AG10803 (cell line): ENCODE data around the gene UIMC1.

Source experiments
- DNase-seq: peaks from one replicate; pipeline ENCODE4 v3.0.0; 2010; ENCODE audit warnings: low read depth
- H3K4me3 ChIP-seq: 2 replicates; pipeline ENCODE4 v1.5.1; 2011; ENCODE audit warnings: mild to moderate bottlenecking, low read length, control low read depth
- TF ChIP-seq, protein P1 (sequence below): conservative IDR thresholded peaks from 2 replicates; pipeline ENCODE4 v1.5.1; 2011; ENCODE audit warnings: mild to moderate bottlenecking, low read length, control low read depth, inconsistent platforms

UIMC1 gene

DNA sequence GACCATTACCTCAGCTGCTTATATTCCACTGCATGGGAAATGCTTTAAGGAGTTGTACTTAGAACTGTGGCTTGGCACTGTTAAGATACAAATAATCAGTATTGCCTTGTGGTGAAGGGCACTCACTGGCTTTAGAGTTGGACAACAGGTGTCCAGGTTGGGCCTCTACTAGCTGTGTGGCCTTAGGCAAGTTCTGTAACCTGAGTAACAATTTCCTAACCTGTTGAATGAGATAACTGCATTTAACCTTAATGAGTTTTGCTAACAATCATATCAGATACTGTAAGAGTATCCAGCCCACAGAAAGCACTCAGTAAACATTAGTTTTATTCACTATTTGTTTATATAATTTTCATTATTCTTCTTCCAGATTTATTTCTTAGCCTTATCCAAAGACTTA lies 90.2 kb downstream of the UIMC1 start:
- TF ChIP-seq, protein P1, sequence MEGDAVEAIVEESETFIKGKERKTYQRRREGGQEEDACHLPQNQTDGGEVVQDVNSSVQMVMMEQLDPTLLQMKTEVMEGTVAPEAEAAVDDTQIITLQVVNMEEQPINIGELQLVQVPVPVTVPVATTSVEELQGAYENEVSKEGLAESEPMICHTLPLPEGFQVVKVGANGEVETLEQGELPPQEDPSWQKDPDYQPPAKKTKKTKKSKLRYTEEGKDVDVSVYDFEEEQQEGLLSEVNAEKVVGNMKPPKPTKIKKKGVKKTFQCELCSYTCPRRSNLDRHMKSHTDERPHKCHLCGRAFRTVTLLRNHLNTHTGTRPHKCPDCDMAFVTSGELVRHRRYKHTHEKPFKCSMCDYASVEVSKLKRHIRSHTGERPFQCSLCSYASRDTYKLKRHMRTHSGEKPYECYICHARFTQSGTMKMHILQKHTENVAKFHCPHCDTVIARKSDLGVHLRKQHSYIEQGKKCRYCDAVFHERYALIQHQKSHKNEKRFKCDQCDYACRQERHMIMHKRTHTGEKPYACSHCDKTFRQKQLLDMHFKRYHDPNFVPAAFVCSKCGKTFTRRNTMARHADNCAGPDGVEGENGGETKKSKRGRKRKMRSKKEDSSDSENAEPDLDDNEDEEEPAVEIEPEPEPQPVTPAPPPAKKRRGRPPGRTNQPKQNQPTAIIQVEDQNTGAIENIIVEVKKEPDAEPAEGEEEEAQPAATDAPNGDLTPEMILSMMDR = no peak
- H3K4me3 ChIP-seq = no peak overlapping the region
- DNase-seq = no peak

DNA sequence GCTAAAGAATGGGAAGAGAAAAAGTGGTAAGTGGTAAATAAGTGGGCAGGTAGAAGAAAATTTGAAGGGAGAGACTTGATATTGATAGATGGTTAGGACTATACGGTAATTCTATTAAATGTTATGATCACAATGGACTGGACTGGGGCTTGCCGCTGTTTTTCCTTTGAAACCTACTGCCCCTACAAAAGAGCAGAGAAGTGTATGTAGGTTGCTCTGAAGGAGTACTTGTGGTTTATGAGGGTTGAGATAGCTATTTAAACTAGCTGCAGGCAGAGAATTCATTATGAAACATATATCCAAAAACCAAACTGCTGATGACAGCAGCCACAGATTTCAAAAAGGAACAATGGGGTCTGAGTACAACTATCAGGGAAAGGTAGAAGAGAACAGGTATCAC lies 90.7 kb downstream of the UIMC1 start:
- DNase-seq = no peak
- H3K4me3 ChIP-seq = no peak overlapping the region
- TF ChIP-seq, protein P1 = no peak

DNA sequence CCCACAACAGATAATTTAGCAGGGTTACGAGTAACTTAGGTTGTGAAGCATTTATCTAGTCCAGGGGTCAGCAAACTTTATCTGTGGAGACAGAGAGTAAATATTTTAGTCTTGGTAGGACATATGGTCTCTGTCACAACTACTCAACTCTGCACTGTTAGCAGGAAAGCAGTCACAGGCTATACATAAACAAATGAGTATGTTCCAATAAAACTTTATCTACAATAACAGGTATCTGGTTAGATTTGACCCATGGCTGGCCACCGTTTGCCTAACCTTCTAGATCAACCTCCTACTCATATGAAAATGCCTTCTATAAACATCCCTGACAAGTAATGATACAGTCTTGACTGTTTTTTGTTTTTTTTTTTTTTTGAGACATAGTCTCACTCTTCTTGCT lies 94.5 kb downstream of the UIMC1 start:
- no peak overlapping the region for H3K4me3 ChIP-seq
- TF ChIP-seq, protein P1 = no peak
- no peak for DNase-seq

DNA sequence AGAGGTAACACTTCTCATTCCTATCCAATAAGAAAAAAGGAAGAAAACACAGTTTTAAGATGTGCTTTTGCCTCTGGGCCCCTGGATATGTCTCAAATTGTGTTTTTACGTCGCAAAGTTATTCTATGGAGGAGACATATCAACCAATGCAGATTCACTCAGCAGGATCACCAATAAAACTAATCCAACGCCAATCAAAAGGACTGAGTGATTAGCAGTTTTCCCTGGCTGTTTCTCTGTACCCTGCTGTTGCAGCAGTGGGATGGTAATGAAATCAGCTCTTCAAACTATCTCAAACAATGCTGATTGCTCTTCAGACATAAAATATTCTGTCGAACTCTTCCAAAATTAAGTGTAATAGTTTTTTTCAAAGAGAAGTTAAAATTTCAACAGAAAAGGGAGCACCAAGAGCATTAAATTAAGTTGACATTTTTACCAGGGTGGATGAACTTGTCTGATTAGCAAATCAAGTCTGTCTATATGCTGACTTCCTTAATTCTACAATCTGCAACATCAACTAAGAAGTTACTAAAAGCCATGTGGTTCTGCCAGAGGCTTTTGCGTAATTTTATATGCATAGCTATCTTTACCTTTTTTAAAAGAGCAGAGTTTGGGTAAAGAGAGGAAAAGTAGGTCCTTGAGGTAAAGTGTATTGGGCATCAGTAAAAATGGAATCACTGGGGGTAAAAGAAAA lies 97.8 kb downstream of the UIMC1 start:
- DNase-seq = no peak
- H3K4me3 ChIP-seq = no peak overlapping the region

DNA sequence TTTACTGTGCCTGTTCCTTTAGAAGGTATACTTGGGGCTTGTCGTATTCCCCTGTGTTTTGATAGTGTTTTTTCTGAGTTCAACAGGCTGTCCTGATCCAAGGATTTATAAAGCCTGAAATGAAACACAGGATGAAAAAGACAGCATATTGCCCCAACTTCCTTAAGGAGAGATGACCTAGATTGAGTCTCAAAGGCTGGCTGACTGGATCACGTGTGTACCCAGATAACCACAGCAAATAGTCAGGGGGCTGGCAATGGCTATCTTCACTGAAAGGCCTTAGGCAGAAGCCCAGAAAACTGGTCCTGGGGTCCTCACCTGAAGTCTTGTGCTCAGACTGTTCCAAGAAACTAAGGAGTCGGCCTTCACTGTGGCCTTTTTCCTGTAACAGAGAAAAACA lies 99.8 kb downstream of the UIMC1 start:
- no peak overlapping the region for H3K4me3 ChIP-seq
- TF ChIP-seq, protein P1 = no peak
- DNase-seq = no peak

More for the DNA sequence above, 97.8 kb downstream of the UIMC1 start:
- TF ChIP-seq, protein P1 = no peak

DNA sequence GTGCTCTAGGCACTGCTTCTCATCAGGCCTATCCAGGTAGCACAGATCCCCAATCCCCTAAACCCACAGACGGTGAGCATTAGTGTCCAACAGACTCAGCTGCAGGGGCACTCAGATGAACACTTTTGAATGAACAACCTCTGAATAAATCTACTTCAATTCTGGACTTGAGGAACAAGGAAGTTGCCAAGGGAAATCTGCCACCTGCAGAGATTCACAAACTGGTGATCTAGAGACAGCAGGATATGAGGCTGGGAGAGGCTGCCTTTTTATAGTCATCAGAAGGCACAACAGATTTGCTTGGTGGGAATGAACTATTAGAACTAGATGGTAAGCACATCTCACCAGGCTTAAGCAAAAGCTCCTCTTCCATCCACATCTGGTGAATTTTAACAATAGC lies 100.5 kb downstream of the UIMC1 start:
- no peak for DNase-seq
- no peak overlapping the region for H3K4me3 ChIP-seq
- TF ChIP-seq, protein P1 = no peak

DNA sequence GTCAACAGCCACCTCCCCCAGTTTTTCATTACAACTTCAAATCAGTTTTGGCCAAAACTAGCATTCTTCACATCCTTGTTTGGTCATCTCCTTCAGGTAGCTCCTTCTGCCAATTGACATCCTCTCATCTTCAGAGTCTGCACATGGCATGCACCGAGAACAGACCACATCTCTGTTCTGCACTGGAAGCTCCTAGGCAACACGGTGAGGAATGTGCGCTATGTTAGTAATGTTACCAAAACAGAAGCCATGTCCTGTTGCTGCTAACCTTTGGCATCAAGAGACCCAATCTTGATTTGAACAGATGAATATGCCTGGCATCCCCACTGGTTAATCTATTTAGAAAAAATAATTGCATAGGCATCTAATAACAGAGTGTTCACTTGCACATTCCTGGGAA lies 102.3 kb downstream of the UIMC1 start:
- no peak overlapping the region for H3K4me3 ChIP-seq
- DNase-seq = no peak
- TF ChIP-seq, protein P1 = no peak
